Measurements from ENCODE around the gene DLGAP4.

DNA sequence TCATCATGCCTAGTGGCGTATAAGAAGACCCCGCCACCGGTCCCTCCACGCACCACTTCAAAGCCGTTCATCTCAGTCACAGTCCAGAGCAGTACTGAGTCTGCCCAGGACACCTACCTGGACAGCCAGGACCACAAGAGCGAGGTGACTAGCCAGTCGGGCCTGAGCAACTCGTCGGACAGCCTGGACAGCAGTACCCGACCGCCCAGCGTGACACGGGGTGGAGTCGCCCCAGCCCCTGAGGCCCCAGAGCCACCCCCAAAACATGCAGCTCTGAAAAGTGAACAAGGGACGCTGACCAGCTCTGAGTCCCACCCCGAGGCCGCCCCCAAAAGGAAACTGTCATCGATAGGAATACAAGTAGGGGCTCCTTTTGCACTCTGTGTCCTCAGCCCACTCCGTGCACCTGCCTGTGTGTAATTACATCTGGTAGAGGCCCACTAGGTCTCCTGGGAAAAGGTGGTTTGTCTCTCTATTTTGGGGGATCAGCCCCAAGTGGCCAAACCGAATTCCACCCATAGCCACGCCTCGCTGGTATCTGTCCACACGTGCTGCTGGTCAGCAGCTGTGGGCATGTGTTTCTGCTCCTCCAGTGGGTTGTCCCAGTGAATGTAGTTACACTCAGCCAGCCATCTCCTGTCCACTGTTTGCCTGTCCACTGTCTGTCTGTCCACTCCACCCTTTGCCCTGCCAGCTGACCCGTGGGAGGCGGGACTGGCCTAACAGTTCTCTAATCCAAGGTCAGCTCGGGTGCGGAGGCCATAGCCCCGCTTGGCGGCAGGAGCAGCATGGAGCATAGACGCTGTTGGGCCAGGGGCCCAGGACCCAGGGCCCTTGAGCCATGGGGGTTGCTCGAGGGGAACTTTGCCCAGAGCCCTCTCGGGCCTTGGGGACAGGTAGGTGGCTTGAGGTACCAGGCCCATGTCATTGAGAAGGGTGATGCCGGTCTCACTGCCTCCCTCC, 190.8 kb downstream of the DLGAP4 start:
- TF ChIP-seq SREBF1 (IDR thresholded peaks at IDR 0.05; ENCODE audit: borderline replicate concordance, low read depth, low read length) (no peak), SMARCB1 (IDR thresholded peaks at IDR 0.05; ENCODE audit: insufficient read length, low read depth) (no peak), HSF4 (CRISPR knock-in tag; IDR thresholded peaks at IDR 0.05; ENCODE audit: borderline replicate concordance) (no peak), TAF1 (IDR thresholded peaks at IDR 0.05; ENCODE audit: control insufficient read depth, extremely low read depth, insufficient read depth, low read length, severe bottlenecking) (no peak), EZH2 (IDR thresholded peaks at IDR 0.05; ENCODE audit: borderline replicate concordance, low read depth, low read length) (no peak), RFX5 (IDR thresholded peaks at IDR 0.05; ENCODE audit: low read depth, low read length) (no peak), CEBPB (tag; IDR thresholded peaks at IDR 0.05) (no peak), ZFP36 (IDR thresholded peaks at IDR 0.05; ENCODE audit: low read depth, low read length, partially characterized antibody) (no peak)
- TF ChIP-seq, protein P1, sequence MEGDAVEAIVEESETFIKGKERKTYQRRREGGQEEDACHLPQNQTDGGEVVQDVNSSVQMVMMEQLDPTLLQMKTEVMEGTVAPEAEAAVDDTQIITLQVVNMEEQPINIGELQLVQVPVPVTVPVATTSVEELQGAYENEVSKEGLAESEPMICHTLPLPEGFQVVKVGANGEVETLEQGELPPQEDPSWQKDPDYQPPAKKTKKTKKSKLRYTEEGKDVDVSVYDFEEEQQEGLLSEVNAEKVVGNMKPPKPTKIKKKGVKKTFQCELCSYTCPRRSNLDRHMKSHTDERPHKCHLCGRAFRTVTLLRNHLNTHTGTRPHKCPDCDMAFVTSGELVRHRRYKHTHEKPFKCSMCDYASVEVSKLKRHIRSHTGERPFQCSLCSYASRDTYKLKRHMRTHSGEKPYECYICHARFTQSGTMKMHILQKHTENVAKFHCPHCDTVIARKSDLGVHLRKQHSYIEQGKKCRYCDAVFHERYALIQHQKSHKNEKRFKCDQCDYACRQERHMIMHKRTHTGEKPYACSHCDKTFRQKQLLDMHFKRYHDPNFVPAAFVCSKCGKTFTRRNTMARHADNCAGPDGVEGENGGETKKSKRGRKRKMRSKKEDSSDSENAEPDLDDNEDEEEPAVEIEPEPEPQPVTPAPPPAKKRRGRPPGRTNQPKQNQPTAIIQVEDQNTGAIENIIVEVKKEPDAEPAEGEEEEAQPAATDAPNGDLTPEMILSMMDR (IDR thresholded peaks at IDR 0.05 in 2 of 3, conservative IDR thresholded peaks at IDR 0.05 in 1 of 3; ENCODE audit: insufficient read depth in 2 of 3, low read depth in 1 of 3, low read length in 3 of 3), result no peak
- TF ChIP-seq, protein P2, sequence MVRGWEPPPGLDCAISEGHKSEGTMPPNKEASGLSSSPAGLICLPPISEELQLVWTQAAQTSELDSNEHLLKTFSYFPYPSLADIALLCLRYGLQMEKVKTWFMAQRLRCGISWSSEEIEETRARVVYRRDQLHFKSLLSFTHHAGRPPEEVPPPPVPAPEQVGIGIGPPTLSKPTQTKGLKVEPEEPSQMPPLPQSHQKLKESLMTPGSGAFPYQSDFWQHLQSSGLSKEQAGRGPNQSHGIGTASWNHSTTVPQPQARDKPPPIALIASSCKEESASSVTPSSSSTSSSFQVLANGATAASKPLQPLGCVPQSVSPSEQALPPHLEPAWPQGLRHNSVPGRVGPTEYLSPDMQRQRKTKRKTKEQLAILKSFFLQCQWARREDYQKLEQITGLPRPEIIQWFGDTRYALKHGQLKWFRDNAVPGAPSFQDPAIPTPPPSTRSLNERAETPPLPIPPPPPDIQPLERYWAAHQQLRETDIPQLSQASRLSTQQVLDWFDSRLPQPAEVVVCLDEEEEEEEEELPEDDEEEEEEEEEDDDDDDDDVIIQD (CRISPR knock-in tag; IDR thresholded peaks at IDR 0.05), result no peak

All from K562 (cell line).